Thyroid gland (tissue), 4 donors: ENCODE measurements around the gene DNAJC17. TPM values are rescaled to one million over a fixed set of nuclear protein-coding genes. Genes with fewer than 3 reads are reported as not detected.
A peak's percentile ranks its signal among the peaks of the same experiment; 100 is the strongest.

Experiments used
- DNase-seq, 2 donors: peaks; one replicate each; pipeline ENCODE4 v3.0.0-alpha.2; 2019
- H3K27ac ChIP-seq, 3 donors: fragments of 200-600 bp; sonication (generic); 1 replicate in 2 of 3; 2 replicates in 1 of 3; pipeline ENCODE4 v1.5.1; 2016 to 2019; ENCODE audit warnings: mild to moderate bottlenecking in 1 of 3, moderate library complexity in 1 of 3
- H3K27me3 ChIP-seq: fragments of 200-600 bp; sonication (generic); one replicate; pipeline ENCODE4 v1.5.1; 2019
- H3K36me3 ChIP-seq, 2 donors: fragments of 200-600 bp; sonication (generic); one replicate each; pipeline ENCODE4 v1.5.1; 2016 to 2019
- H3K4me1 ChIP-seq, 2 donors: fragments of 200-600 bp; sonication (generic); one replicate each; pipeline ENCODE4 v1.5.1; 2017 to 2019
- H3K4me3 ChIP-seq, 3 donors: fragments of 200-600 bp; sonication (generic); replicated peaks in 1 of 3; 1 replicate in 2 of 3; 2 replicates in 1 of 3; pipeline ENCODE4 v1.5.1; 2016; ENCODE audit warnings: mild to moderate bottlenecking in 1 of 3
- H3K9me3 ChIP-seq: fragments of 200-600 bp; sonication (generic); one replicate; pipeline ENCODE4 v1.5.1; 2017
- CTCF ChIP-seq, 6 experiments: fragments of 200-600 bp in 3 of 6; fragments of 450-650 bp in 3 of 6; sonication (generic) in 3 of 6; IDR thresholded peaks; one replicate each; pipeline ENCODE4 v1.5.1; 2016 to 2019; ENCODE audit warnings: antibody characterized with exemption in 6 of 6, mild to moderate bottlenecking in 2 of 6, inconsistent platforms in 1 of 6, moderate library complexity in 1 of 6
- POLR2A ChIP-seq, 2 donors: fragments of 450-650 bp; IDR thresholded peaks; one replicate each; pipeline ENCODE4 v1.6.1; 2017; ENCODE audit warnings: antibody characterized with exemption in 2 of 2, mild to moderate bottlenecking in 2 of 2, moderate library complexity in 1 of 2
- WGBS, 2 donors: methylation state at CpG; one replicate each; pipeline ENCODE4 v1.1.5; 2017; 5-methylcytosine and 5-hydroxymethylcytosine counted together
- intact Hi-C: fragments of 100-400 bp; cut with DNase I; formaldehyde crosslinking; loops from one replicate; pipeline ENCODE4 v1.15.1; 2023
- total RNA-seq, 4 donors: library from RNA; depleted of rRNA; stranded (reverse); fragments of >200 nt; gene quantifications; one replicate each; pipeline ENCODE4 v1.2.3, GENCODE V29; 2016

Gene DNAJC17
- total RNA-seq, 4 donors from 2014 or later, result 21.6 to 51.9 (median 45.8) TPM

DNA sequence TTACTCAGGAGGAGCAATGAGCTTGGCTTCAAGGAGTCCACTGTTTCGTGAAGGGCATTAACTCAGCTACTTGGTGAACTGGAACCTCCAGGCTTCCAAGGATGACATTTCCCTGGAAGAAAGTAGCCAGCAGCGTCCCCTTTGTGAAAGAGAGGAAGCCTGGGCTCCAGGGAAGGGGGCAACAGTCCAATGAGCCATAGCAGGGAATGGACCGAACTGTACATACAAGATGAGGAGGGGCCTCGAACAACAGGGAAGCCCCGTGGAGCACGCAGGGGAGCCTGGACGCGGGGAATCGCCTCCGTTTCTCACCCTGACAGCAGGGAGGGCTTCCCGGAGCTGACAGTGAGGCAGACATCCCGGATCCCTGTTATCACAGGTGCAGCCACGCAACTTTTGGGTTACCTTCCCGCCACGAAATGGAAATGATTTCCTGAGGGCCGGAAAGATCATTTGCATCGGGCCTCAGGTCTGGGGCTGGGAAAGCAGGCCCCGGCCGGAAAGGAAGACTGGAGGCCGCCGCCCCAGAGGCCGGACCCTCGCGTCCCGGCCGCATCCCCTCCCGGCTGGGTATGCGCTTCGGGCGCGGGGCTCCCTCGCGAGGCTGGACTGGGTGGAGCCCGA is 36.1 kb upstream of the DNAJC17 start:
- Histone ChIP-seq H3K27me3 (no peaks in the 10 kb centered on the region), H3K9me3 (no peaks in the 10 kb centered on the region), H3K36me3 (peaks cover 0 to under 1% of the 10 kb centered on the region in 2 donors), H3K27ac (peak overlapping the region; percentile 47 to 90 (median 68)), H3K4me3 (peak overlapping the region; percentile 50 to 62 (median 57)), H3K4me1 (peaks cover 22 to 29% of the 10 kb centered on the region in 2 donors)
- intact Hi-C loops, result no loop called here
- WGBS, 2 donors, result 6 to 15% methylated on average over 12 to 17 of the region's 34 CpGs
- TF ChIP-seq POLR2A (IDR thresholded peaks at IDR 0.05), result no peak
- TF ChIP-seq CTCF (IDR thresholded peaks at IDR 0.05), result peak in 1 of 6 experiments; percentile 4
- DNase-seq, result peak; percentile 19 to 26

DNA sequence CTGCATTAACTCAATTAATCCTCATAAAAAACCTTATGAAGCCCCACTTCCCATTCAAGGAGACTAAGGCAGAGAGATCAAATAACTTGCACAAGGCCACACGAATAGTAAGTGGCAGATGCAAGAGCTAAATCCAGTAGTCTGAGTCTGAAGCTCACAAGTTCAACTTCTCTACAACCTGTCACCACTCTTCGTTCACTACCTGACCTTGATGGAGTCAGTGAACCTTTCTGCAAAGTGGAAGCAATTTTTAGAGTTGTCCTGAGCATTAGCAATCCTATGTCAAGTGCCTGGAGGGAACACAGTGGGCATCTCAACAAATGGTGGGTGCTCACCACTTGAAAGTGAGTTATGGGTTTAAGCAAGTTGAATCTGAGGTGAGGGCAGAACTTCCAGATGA is 34.5 kb upstream of the DNAJC17 start:
- H3K27me3 ChIP-seq, result no peaks in the 10 kb centered on the region
- H3K9me3 ChIP-seq, result no peaks in the 10 kb centered on the region
- H3K36me3 ChIP-seq, result peaks cover 0 to 4% of the 10 kb centered on the region in 2 donors
- no peak overlapping the region for H3K4me3 ChIP-seq
- H3K27ac ChIP-seq, result no peak overlapping the region
- DNase-seq, result no peak
- WGBS, 2 donors, result 86 to 89% methylated on average over 2 of the region's 2 CpGs
- intact Hi-C loops, result no loop called here
- peaks cover 13 to 14% of the 10 kb centered on the region in 2 donors for H3K4me1 ChIP-seq
- no peak for TF ChIP-seq CTCF (IDR thresholded peaks at IDR 0.05)
- no peak for TF ChIP-seq POLR2A (IDR thresholded peaks at IDR 0.05)

DNA sequence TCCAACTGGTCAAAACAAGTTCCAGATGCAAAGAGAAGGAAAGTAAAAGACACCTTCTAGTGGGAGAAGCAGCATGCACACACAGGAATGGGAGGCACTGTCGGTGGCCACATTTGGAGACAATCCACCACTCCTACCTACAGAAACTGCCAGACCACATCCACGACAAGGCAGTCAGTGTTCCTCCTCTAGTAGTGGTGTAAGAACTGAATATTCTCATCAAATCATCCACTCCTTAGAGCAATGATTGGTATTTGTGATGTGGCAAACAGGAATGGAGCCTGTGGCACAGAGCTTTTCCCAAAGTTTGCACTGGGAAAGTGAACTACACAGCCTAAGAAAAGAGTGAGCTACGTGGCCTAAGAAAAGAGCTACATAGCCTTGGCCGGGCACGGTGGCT is 31.5 kb upstream of the DNAJC17 start:
- intact Hi-C loops, result no loop called here
- peaks cover 0 to 4% of the 10 kb centered on the region in 2 donors for H3K4me1 ChIP-seq
- H3K27me3 ChIP-seq, result no peaks in the 10 kb centered on the region
- no peaks in the 10 kb centered on the region for H3K9me3 ChIP-seq
- H3K27ac ChIP-seq, result no peak overlapping the region
- no peak overlapping the region for H3K4me3 ChIP-seq
- H3K36me3 ChIP-seq, result peaks cover 0 to 4% of the 10 kb centered on the region in 2 donors
- 84 to 87% methylated on average over 5 of the region's 5 CpGs for WGBS, 2 donors
- DNase-seq, result no peak
- TF ChIP-seq CTCF (IDR thresholded peaks at IDR 0.05), result no peak
- no peak for TF ChIP-seq POLR2A (IDR thresholded peaks at IDR 0.05)

DNA sequence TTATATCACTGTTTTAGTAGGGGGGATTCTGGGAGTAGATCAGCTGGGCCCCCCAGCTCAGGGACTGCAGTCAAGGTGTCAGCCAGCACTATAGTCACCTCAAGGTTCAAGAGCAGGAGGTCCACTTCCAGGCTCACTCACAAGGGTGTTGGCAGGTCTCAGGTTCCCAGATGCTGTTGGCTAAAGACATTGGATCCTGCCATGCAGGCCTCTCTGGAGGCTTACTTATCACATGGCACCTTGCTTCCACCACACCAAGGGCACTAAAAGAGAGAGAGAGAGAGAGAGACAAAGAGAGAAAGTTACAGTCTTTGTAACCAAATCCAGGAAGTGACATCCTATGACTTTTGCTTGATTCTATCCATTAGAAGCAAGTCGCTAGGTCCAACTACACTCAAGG is 28.7 kb upstream of the DNAJC17 start:
- intact Hi-C loops, result no loop called here
- WGBS, 2 donors, result 90 to 92% methylated on average over 1 of the region's 1 CpG
- DNase-seq, result no peak

More for the DNA sequence above, 28.7 kb upstream of the DNAJC17 start:
- TF ChIP-seq POLR2A (IDR thresholded peaks at IDR 0.05) (no peak), CTCF (IDR thresholded peaks at IDR 0.05) (no peak)
- H3K9me3 ChIP-seq, result no peaks in the 10 kb centered on the region
- peaks cover 0 to 4% of the 10 kb centered on the region in 2 donors for H3K36me3 ChIP-seq
- no peak overlapping the region for H3K4me3 ChIP-seq
- H3K27me3 ChIP-seq, result no peaks in the 10 kb centered on the region
- H3K4me1 ChIP-seq, result no peaks in the 10 kb centered on the region
- H3K27ac ChIP-seq, result no peak overlapping the region
